Spleen (tissue), 11 donors: ENCODE data around the gene PDE8A. TPM values are rescaled to one million over a fixed set of nuclear protein-coding genes. Genes with fewer than 3 reads are reported as not detected.

Experiments
- DNase-seq: peaks from one replicate; pipeline ENCODE4 v3.0.0-alpha.2; 2020
- H3K27ac ChIP-seq, 8 donors: fragments of 200-600 bp; sonication (generic) in 7 of 8; 1 replicate in 4 of 8; 2 replicates in 4 of 8; pipeline versions ENCODE4 v1.5.0 to v1.8.0; 2016 to 2021; ENCODE audit warnings: inconsistent platforms in 4 of 8, mild to moderate bottlenecking in 4 of 8, moderate library complexity in 1 of 8
- H3K27me3 ChIP-seq, 7 donors: fragments of 200-600 bp; sonication (generic) in 6 of 7; replicated peaks in 1 of 7; 1 replicate in 4 of 7; 2 replicates in 3 of 7; pipeline versions ENCODE4 v1.5.0 to v1.8.0; 2016 to 2021; ENCODE audit warnings: inconsistent platforms in 3 of 7, mild to moderate bottlenecking in 1 of 7
- H3K36me3 ChIP-seq, 6 donors: fragments of 200-600 bp; sonication (generic) in 5 of 6; 1 replicate in 4 of 6; 2 replicates in 2 of 6; pipeline versions ENCODE4 v1.5.0 to v1.8.0; 2016 to 2021; ENCODE audit warnings: inconsistent platforms in 2 of 6
- H3K4me1 ChIP-seq, 6 donors: fragments of 200-600 bp; sonication (generic) in 5 of 6; 1 replicate in 3 of 6; 2 replicates in 3 of 6; pipeline versions ENCODE4 v1.5.0 to v1.8.0; 2016 to 2021; ENCODE audit warnings: inconsistent platforms in 3 of 6
- H3K4me3 ChIP-seq, 8 donors: fragments of 200-600 bp; sonication (generic) in 7 of 8; 1 replicate in 4 of 8; 2 replicates in 4 of 8; pipeline versions ENCODE4 v1.5.0 to v1.8.0; 2016 to 2021; ENCODE audit warnings: inconsistent platforms in 4 of 8, mild to moderate bottlenecking in 4 of 8, moderate library complexity in 2 of 8
- H3K9me3 ChIP-seq, 8 donors: fragments of 200-600 bp; sonication (generic) in 7 of 8; 1 replicate in 4 of 8; 2 replicates in 4 of 8; pipeline versions ENCODE4 v1.5.0 to v1.8.0; 2016 to 2021; ENCODE audit warnings: inconsistent platforms in 4 of 8
- CTCF ChIP-seq, 11 experiments: fragments of 200-600 bp in 7 of 11; fragments of 450-650 bp in 4 of 11; sonication (generic) in 4 of 11; IDR thresholded peaks in 8 of 11; conservative IDR thresholded peaks in 3 of 11; 1 replicate in 7 of 11; 2 replicates in 4 of 11; pipeline versions ENCODE4 v1.4.0 to v1.8.0; 2016 to 2021; ENCODE audit warnings: antibody characterized with exemption in 11 of 11, inconsistent platforms in 4 of 11, mild to moderate bottlenecking in 1 of 11
- POLR2A ChIP-seq, 3 donors: fragments of 450-650 bp; IDR thresholded peaks; one replicate each; pipeline ENCODE4 v1.5.1; 2017; ENCODE audit warnings: antibody characterized with exemption in 3 of 3, mild to moderate bottlenecking in 1 of 3
- POLR2AphosphoS5 ChIP-seq, 3 donors: sonication (generic); formaldehyde crosslinking; IDR thresholded peaks; one replicate each; pipeline ENCODE4 v1.5.1; 2017; ENCODE audit warnings: antibody characterized with exemption in 3 of 3
- WGBS, 5 donors: extraction: QIAGEN DNeasy Blood & Tissue Kit in 3 of 5; methylation state at CpG; one replicate each; pipeline versions ENCODE4 v1.1.5 to v1.1.7; 2013 to 2018; 5-methylcytosine and 5-hydroxymethylcytosine counted together
- intact Hi-C: fragments of 100-400 bp; cut with DNase I; formaldehyde crosslinking; loops from one replicate; pipeline ENCODE4 v1.15.0; 2023; ENCODE audit warnings: low total_unique reads
- polyA plus RNA-seq, 3 donors: library from polyadenylated mRNA; stranded (reverse); fragments of 200-250 nt; gene quantifications; one replicate each; pipeline ENCODE4 v1.2.1, GENCODE V29; 2013
- total RNA-seq, 7 donors: library from RNA; depleted of rRNA in 3 of 7; stranded (reverse); fragments of >200 nt in 3 of 7; fragmentation: NEBNext Ultra II Directional in 4 of 7; extraction: Animal tissue kit (Norgen Biotek cat#: 25700) in 4 of 7; gene quantifications; one replicate each; pipeline versions ENCODE4 v1.1.0 to v1.2.1, GENCODE V29; 2016 to 2021
- donor health status: healthy with polysubstance abuse.
- donor health status: DM: no; HTN: no; CAD: no; lungs with moderate emphysema.
- donor health status: DM: no; HTN: no; CAD: no.
- donor health status: Bipolar disorder and iron deficiency.
- donor health status: healthy.
- donor health status: DM: no; HTN: no; CAD: no.
- donor health status: DM: yes; HTN: yes; CAD: no.

PDE8A gene
- total and polyA plus RNA-seq, 10 donors: 13.2 to 52.2 (median 30.6) TPM

GRCh38 chr15:85004550-85004949, 22.9 kb downstream of the PDE8A start:
- H3K4me1 ChIP-seq: peaks cover 18 to 87% (median 66%) of the 10 kb centered on the region in 6 donors
- DNase-seq: no peak
- WGBS, 5 donors: 61 to 77% (median 72%) methylated on average over 3 of the region's 3 CpGs
- no peak for TF ChIP-seq POLR2A (IDR thresholded peaks at IDR 0.05)
- TF ChIP-seq CTCF (IDR thresholded peaks at IDR 0.05 in 8 of 11, conservative IDR thresholded peaks at IDR 0.05 in 3 of 11): no peak
- TF ChIP-seq POLR2AphosphoS5 (IDR thresholded peaks at IDR 0.05): no peak
- intact Hi-C loops: no loop called here
- H3K9me3 ChIP-seq: no peaks in the 10 kb centered on the region
- H3K27me3 ChIP-seq: no peaks in the 10 kb centered on the region
- H3K4me3 ChIP-seq: no peak overlapping the region
- peak overlapping the region in 5 of 8 donors; percentile 12 to 72 (median 58) for H3K27ac ChIP-seq
- H3K36me3 ChIP-seq: no peaks in the 10 kb centered on the region

GRCh38 chr15:85005319-85005718, 23.7 kb downstream of the PDE8A start:
- 75 to 94% (median 88%) methylated on average over 2 of the region's 2 CpGs for WGBS, 5 donors
- Histone ChIP-seq H3K36me3 (no peaks in the 10 kb centered on the region), H3K27me3 (no peaks in the 10 kb centered on the region), H3K27ac (peak overlapping the region in 1 of 8 donors; percentile 17), H3K4me1 (peaks cover 26 to 87% (median 70%) of the 10 kb centered on the region in 6 donors), H3K9me3 (no peaks in the 10 kb centered on the region), H3K4me3 (no peak overlapping the region)
- no peak for TF ChIP-seq CTCF (IDR thresholded peaks at IDR 0.05 in 8 of 11, conservative IDR thresholded peaks at IDR 0.05 in 3 of 11)
- no peak for TF ChIP-seq POLR2AphosphoS5 (IDR thresholded peaks at IDR 0.05)
- no peak for TF ChIP-seq POLR2A (IDR thresholded peaks at IDR 0.05)
- intact Hi-C loops: no loop called here
- no peak for DNase-seq

- H3K4me1 ChIP-seq: peaks cover 30 to 87% (median 70%) of the 10 kb centered on the region in 6 donors
- DNase-seq: no peak
- H3K4me3 ChIP-seq: no peak overlapping the region
- TF ChIP-seq POLR2AphosphoS5 (IDR thresholded peaks at IDR 0.05) (no peak), CTCF (IDR thresholded peaks at IDR 0.05 in 8 of 11, conservative IDR thresholded peaks at IDR 0.05 in 3 of 11) (no peak), POLR2A (IDR thresholded peaks at IDR 0.05) (no peak)
- H3K9me3 ChIP-seq: no peaks in the 10 kb centered on the region
- intact Hi-C loops: no loop called here
- 60 to 77% (median 73%) methylated on average over 5 of the region's 5 CpGs for WGBS, 5 donors
- H3K36me3 ChIP-seq: no peaks in the 10 kb centered on the region
- H3K27ac ChIP-seq: peak overlapping the region in 1 of 8 donors; percentile 17
- no peaks in the 10 kb centered on the region for H3K27me3 ChIP-seq
Measured at GRCh38 chr15:85005746-85006145, 24.1 kb downstream of the PDE8A start.

- TF ChIP-seq POLR2AphosphoS5 (IDR thresholded peaks at IDR 0.05) (no peak), CTCF (IDR thresholded peaks at IDR 0.05 in 8 of 11, conservative IDR thresholded peaks at IDR 0.05 in 3 of 11) (no peak)
- H3K4me3 ChIP-seq: no peak overlapping the region
- WGBS, 5 donors: 89 to 95% (median 94%) methylated on average over 2 of the region's 2 CpGs
- no peak overlapping the region for H3K27ac ChIP-seq
- intact Hi-C loops: no loop called here
- no peaks in the 10 kb centered on the region for H3K36me3 ChIP-seq
- DNase-seq: no peak
- no peaks in the 10 kb centered on the region for H3K9me3 ChIP-seq
- no peaks in the 10 kb centered on the region for H3K27me3 ChIP-seq
- peaks cover 34 to 87% (median 71%) of the 10 kb centered on the region in 6 donors for H3K4me1 ChIP-seq
Measured at GRCh38 chr15:85006201-85006600, 24.5 kb downstream of the PDE8A start.
